Mesenteric fat pad (tissue), 1 donor: ENCODE measurements around the gene RAB5A. TPM values are rescaled to one million over a fixed set of nuclear protein-coding genes. Genes with fewer than 3 reads are reported as not detected.
"Not testable (repeated sequence)": the region's sequence is repeated elsewhere in the genome, so short reads cannot be mapped to it uniquely, and the experiment has no call there.

Experiments used
- DNase-seq: peaks from one replicate; pipeline ENCODE4 v3.0.0-alpha.2; 2020; ENCODE audit warnings: low spot score
- total RNA-seq: library from RNA; stranded (reverse); fragmentation: NEBNext Ultra II Directional; extraction: Animal tissue kit (Norgen Biotek cat#: 25700); gene quantifications from one replicate; pipeline ENCODE4 v1.2.1, GENCODE V29; 2021
- donor health status: DM: yes; HTN: yes; CAD: no.

RAB5A gene
- total RNA-seq, 1 donor from 2014 or later, result 70.3 TPM

DNA sequence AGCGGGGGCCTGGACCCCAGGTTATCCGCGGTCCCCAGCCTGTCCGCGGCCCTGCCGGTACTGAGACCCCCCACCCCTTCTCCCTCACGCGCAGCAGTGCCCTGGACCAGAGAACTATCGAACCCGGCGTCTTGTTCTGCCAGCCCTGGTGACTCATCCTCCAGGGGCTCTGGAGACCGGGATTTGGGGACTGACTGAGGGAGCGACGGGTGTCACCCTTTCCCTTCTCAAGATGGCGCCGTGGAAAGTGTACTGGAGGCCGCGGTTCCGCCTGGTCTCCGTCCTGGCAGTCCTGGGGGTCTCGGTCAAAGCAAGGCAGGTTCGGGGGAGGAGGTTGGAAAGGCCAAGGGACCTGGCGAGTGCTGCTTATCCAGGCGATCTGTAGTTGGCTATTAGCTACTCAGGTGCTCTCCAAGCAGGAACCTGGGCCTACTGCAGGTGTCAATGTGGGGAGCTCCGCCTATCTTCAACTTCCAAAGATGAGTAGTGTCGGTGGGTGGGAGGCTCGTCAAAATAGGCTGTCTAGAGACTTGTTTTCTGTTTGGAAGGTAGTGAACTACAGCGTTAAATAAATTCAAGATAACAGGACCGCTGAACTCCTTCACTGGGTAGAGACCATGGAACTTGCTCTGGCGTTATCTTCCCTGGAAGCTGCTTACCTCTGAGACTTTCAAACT lies 790 bp downstream of the RAB5A start:
- no peak for DNase-seq

GRCh38 chr3:19948226-19948591 lies 1.3 kb downstream of the RAB5A start:
- DNase-seq, result no peak

GRCh38 chr3:19950316-19950715 lies 3.4 kb downstream of the RAB5A start:
- no peak for DNase-seq

- DNase-seq, result no peak
Observed at GRCh38 chr3:19954676-19955075, 7.8 kb downstream of the RAB5A start.

DNA sequence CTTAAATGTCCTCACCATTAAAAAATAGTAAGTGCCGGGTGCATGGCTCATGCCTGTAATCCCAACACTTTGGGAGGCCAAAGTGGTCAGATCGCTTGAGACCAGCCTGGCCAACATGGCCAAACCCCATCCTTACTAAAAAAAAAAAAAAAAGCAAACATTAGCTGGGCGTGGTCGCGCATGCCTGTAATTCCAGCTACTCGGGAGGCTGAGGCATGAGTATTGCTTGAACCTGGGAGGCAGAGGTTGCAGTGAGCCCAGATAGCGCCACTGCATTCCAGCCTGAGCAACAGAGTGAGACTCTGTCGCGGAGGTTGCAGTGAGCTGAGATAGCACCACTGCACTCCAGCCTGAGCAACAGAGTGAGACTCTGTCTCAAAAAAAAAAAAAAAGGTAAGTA lies 10.5 kb downstream of the RAB5A start:
- not testable (repeated sequence) for DNase-seq

DNA sequence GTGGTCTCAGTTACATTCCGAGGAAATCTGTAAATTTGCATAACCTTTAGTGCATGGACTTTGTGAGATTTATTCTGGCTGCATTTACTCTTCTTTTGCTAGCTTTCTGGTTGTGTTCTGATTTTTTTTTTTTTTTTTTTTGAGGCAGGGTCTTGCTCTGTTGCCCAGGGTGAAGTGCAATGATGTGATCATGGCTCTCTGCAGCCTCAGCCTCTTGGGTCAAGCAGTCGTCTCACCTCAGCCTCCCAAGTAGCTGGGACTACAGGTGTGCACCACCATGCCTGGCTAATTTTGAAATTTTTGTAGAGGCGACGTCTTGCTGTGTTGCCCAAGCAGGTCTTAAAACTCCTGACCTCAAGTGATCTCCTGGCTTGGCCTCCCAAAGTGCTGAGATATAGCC lies 12.6 kb downstream of the RAB5A start:
- no peak for DNase-seq

GRCh38 chr3:19960696-19961095 lies 13.8 kb downstream of the RAB5A start:
- DNase-seq, result no peak

- DNase-seq, result no peak
Observed at GRCh38 chr3:19961960-19962359, 15.1 kb downstream of the RAB5A start.

GRCh38 chr3:19967208-19967607 lies 20.3 kb downstream of the RAB5A start:
- DNase-seq, result no peak

- DNase-seq, result no peak
Observed at GRCh38 chr3:19967812-19968211, 20.9 kb downstream of the RAB5A start.

GRCh38 chr3:19970327-19970726 lies 23.4 kb downstream of the RAB5A start:
- no peak for DNase-seq

- no peak for DNase-seq
Observed at GRCh38 chr3:19972054-19972453, 25.2 kb downstream of the RAB5A start.

GRCh38 chr3:19988904-19989303 lies 42.0 kb downstream of the RAB5A start:
- not testable (repeated sequence) for DNase-seq

GRCh38 chr3:19994796-19995195 lies 47.9 kb downstream of the RAB5A start:
- DNase-seq, result no peak

GRCh38 chr3:19997502-19997901 lies 50.6 kb downstream of the RAB5A start:
- no peak for DNase-seq

GRCh38 chr3:20001932-20002331 lies 55.0 kb downstream of the RAB5A start:
- DNase-seq, result no peak

- DNase-seq, result no peak
Observed at GRCh38 chr3:20007960-20008359, 61.1 kb downstream of the RAB5A start.

DNA sequence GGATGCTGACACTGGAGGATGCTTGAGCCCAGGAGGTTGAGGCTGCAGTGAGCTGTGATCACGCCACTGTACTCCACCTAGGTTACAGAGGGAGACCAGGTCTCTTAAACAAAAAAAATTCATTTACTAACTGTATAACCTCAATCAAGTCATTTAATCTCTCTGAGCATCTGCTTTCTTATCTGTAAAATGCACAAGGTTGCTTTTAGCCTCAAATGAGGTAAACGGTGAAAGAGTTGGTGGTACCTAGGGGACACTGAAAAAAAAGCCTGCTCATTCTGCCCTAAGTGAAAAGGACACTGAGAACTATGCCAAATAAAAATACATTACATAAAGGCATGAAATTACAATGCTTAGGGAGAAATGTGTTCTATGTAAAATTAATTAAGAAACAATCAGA lies 61.7 kb downstream of the RAB5A start:
- no peak for DNase-seq

GRCh38 chr3:20012164-20012563 lies 65.3 kb downstream of the RAB5A start, which contains the start of gene PP2D1:
Gene PP2D1 (minus strand): TSS chr3:20012264. CDS start chr3:20012072, 192 bp downstream.
- no peak for DNase-seq

GRCh38 chr3:20013396-20013795 lies 66.5 kb downstream of the RAB5A start:
- DNase-seq, result no peak

DNA sequence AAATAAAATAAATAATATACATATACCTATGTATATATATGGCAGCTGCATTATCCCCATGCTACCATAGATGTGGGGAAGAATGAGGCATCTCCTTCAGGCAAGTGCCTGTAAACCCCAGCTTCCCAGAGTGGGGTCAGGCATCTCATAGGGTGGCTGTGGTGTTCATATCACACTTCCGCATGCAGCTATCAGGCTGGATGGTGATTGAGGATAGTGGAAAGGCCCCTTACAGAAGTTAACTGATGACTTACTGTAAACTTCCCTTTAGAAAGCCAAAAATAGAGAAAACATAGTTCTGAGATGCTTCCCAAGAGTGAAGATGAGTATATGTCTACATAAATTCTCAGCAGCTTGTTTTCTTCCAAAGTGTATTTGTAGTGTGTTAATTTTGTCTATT lies 68.6 kb downstream of the RAB5A start:
- DNase-seq, result no peak

- DNase-seq, result not testable (repeated sequence)
Observed at GRCh38 chr3:20016076-20016475, 69.2 kb downstream of the RAB5A start.

GRCh38 chr3:20022954-20023622 lies 76.2 kb downstream of the RAB5A start:
- DNase-seq, result no peak
